ENCODE data around the gene SLC25A29.
"Not testable (repeated sequence)": the region's sequence is repeated elsewhere in the genome, so short reads cannot be mapped to it uniquely, and the experiment has no call there.

SLC25A29 gene

DNA sequence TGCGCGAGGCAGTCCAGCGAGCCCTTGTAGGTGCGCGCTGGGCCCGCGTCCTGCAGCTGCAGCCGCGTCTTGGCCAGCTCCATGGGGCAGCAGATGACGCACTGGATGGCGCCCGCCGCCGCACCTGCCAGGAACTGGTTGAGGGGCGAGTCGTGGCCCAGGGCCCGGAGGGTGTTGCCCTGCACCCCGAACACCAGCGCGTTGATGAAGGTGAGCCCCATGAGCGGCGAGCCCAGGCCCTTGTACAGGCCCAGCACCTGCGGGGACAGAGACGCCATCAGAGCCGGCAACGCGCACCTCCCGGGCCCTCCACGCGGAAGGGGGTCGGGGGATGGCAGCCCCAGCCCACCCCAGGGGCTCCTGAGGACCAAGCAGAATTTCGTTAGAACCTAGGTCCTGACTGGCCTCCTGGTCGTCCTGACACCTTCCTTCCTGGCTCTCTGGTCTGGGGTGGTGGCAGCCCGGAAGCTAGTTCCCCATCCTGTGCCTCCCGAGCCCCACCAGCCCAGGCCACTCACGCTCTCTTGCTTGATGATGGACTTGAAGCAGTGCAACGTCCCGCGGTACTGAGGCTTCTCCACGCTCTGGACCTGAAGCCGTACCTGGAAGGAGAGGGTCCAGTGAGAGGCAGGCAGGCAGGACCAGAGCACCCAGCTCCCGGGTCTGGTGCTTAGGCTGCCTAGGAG, 13.3 kb downstream of the SLC25A29 start:
- no peak for DNase-seq

DNA sequence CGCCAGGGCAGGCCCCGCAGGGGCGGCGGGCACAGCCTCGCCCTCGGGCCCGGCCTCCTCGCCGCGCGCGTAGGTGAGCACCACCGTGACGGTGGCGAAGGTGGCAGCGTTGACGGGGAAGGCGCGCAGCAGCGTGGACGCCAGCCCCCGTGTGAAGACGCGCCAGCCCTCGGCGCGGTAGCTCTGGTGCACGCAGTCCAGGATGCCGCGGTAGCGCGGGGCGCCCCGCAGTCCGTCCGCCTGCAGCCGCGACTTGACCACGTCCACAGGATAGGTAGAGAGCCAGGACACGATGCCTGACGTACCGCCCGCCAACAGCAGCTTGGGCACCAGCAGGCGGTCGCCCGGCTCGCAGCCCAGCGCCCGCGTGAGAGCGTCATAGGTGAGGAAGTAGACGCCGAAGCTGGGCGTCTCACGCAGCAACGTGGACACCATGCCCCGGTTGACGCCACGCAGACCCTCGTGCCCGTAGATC, 13.9 kb downstream of the SLC25A29 start:
- no peak for DNase-seq

DNA sequence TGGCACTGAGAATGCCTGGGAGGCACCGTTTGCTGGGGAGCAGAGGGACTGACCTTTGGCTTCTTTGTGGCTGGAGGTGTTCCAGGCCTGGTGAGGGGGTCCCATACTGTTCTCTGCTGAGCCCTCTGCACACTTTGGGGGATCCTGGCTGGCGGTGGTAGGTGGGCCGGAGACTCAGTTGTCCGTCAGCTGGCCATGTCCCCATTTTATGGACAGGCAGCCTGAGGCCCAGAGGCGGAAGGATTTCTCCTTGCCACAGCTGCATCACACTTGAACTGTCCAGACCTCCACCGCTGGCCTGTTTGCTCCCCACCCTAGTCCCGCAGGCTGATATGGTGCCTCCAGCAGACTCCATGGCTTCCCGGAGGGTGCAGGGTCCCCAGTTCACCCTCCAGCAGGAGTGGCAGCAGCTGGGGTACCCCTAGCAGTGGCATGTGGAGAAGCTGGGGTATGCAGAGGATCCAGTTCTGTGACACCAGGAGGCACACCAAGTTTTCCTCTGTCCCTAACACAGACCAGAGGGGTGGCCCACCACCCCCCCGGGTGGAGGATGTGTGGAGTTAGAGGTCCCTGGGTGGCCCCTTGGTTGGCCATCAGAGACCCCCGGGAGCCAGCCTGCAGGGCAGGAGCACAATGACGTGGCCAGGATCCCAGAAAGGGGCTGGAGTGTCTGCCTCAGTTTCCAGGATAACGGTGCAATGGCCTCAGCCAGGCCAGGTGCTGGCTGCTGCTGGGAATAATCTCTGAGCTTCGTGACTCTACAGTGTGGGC, 14.8 kb downstream of the SLC25A29 start:
- DNase-seq = no peak

DNA sequence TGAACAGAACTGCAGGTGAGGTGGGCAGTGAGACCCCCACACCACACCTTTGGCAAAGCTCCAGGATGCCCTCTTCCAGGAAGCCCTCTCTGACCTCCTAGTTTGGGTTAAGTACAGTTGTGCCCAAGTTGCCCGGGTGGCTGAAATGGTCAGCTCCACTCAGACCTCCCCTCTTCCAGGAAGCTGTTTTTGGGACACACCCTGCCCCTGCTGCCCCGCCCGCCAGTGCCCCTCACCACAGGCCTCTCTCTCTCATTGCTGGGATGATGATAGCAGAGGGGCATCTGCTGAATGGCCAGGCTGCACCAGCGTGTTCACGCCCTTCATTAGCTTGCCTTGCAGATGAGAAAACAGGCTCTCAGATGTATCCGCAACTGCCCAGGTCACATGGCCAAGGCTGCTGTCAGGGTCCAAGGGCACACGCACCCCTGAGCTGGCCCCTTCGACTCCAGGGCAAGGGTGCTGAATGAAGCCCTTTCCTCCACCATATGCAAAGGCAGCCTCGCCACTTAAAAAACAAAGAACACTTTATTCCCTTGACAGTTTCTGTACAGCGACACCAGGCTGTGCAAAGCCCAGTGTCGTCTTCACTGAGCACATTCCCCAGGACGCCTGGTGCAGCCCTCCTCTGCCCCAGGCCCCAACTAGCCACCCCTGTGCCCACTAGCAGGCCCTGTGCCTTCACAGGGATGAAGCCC, 15.5 kb downstream of the SLC25A29 start:
- DNase-seq = no peak

DNA sequence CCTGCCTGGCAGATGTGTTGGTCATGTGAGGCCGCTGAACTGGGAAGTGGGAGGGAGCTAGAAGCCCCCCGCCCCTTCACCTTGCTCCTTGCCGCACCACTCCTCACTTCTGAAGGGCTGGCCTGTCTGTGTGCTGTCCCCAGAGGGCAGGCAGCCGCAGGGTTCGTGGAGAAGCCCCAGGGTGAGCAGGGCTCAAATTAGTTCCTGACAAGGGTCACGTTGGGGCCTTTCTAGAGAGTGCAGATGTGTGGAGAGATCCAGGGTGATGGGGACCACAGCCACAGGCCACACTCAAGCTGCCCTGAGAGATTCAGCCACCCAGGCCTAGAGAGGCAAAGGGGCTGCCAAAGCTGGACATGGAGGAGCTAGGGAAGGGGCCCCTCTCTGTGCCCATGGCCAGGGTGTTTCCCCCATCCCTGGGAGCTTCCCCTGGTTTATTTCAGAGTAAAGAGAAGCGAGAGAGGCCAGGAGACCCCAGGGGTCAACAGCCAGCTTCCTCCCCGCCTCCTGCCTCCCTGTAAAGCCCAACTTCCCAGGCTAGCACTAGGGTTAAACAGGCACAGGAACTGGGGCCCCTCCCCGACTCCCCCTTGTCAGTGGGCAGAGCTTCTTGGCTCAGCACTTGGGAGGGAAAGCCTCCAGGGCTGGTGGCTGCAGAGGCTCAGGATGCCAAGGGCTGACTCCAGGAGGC, 16.2 kb downstream of the SLC25A29 start:
- DNase-seq = no peak

DNA sequence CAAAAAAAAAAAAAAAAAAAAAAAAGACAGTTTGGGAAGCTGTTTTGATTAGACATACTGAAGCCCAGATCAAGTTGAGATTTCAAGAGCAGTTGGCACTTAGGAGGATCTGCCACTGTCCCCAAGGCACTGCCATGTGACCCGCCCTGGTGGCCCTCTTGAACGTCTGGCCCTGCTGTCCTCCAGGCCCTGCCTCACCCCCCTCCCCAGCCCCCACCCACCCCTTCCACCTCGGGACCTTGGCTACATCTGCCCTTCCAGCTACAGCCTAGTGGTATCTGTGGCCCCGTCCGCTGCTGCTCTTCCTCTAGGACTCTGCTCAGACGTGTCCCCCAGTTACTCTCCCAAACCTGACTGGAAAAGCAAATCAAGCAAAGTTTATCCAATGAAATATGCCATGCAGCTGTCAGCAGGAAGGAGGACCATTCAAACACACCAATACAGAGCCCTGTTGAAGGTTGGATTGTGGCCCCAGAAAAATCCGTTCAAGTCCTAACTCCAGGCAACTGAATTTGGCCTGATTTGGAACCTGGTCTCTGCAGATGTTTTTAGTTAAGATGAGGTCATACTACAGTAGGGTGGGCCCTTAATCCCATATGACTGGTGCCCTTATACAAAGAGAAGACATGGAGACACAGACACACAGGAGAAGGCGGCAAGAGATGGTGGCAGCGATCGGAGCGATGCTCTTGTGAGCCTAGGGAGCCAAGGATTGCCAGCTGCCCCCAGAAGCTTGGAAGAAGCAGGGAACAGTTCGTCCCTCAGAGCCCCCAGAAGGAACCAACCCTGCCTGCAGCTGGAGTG, 17.7 kb downstream of the SLC25A29 start:
- DNase-seq = no peak

DNA sequence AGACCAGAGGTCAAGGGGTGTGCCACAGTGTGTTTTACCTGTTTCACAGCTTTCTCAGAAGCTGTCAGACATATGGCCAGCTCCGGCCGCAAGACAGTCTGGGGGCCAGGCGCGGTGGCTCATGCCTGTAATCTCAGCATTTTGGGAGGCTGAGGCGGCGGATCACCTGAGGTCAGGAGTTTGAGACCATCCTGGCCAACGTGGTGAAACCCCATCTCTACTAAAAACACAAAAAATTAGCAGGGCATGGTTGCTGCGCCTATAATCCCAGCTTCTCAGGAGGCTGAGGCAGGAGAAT, 18.3 kb downstream of the SLC25A29 start:
- not testable (repeated sequence) for DNase-seq

DNA sequence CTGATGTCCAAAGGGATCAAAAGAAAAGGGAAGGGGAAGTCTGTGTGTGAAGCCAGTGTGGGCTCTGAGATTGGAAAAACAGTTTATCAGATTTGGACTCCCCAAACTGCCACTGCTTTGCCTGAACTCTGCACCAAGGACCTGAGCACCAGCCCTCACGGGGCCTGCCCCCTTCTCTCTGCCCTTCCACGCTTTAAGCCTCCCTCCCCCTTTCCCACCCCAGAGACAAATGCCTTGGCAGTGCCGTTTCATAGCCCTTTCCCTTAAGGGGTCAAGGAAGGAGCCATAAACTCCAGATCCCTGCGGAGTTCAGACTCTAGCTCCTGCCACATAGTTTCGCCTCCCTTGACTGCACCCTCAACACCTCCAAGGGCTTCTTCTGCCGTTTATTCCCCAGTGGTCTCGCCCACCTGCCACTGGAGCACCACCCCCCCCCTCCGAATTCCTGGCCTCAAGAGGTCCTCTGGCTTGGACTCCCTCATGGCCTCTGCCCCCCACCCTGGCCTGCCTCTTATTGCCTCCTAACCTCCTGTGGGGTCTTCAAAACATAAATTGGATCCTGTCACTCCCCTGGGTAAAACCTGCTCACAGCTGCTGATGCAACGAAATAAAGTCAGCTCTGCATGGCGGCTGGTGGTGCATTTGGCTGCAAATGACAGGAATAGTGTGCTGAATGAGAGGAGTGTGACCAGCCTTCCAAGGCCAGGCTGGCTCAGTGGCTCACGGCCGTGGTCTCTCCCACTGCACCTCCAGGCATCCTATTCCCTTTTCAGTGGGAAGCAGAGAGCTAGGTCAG, 18.8 kb downstream of the SLC25A29 start:
- DNase-seq = no peak

DNA sequence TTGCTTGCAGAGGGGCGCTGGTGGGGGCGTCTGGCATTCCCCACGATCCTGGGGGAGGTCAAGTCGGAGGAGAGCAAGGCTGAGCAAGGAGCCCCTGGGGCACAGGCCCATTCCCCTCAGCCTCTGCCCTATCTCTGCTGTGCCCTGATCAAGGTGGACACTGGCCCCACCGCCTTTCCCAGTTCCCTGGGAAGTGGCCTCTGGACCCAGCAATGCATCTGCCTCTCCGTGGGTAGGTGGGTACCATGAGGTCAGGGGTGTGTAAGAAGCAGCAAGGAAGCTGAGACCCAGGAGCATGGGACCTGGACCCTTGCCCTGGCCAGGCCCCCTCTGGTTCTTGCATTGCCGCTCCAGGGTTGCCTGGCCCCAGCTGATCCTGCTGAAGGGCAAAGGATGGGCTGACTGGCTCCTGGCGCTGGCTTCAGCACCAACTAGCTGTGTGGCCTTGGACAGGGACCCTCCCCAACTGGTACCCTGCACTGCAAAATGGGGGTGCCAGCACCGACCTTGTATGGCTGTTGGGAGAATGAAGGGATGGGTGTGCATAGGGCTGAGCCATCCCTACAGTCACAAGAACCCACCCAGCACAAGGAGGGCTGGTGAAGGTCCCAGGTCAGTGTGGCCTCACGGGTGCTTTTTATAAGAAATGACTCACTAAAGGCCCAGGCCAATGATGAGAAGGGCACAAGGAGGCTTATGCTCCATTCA, 19.6 kb downstream of the SLC25A29 start:
- no peak for DNase-seq

DNA sequence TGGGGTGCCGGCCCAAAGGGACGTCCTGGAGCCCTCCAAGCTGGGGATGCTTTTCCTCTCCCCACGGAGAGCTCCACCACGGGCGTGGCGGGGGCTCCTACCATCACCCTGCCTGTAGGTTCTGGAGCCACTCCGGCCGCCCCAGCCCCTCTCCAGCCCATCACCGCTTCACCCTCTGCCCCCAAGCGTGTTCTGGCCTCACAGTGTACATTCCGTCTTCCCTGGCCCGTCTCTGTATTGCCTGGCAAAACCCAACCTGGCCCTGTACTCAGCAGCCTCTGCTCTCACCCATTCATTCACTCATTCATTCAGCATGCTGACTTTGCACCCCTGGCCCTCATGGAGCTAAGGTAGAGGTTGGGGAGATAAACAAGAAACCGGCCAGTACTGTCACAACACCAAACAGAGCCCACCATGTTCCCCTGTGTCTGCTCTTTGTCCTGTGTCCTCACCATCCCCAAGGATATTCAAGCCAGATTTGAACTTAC, 20.3 kb downstream of the SLC25A29 start:
- no peak for DNase-seq

DNA sequence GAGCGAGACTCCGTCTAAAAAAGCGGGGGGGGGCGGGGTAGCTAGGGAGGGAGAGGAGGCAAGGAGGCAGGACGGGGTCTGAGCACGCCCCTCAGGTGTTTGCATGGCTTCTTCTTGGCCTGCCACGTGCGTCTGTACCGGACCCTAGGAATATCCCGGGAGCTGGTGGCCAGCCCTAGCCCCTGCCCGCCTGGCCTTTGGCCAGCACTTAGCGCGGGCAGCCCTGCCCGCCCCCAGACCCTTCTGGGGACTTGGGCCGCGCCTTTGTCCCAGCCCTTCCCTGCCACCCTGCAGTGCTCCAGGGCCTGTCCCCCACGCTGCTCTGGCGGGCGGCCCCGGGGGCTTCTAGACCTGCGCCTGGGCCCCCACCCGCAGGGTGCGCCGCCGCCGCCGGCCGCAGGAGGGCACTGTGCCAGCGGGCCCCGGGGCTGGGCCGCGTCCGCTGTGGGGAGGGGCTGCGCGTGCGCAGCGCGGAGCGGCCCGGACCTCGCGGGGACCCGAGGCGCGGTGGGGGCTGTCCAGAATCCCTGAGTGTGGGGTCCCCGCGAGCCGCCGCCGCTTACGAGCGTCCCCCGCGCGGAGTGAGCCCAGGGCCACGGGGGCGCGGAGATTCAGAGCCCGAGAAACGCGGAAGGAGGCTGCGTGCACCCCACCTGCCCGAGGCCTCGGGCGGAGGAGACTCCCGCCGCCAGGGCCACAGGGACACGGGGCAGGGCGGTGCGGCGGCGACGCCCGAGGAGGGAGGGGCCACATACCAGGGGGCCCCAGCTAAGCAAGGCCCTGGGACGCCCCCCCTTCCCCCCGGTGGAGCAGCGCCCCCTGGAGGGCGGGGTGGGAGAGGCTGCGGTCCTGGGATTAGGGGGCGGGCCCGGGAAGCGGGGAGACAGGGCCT, 21.0 kb downstream of the SLC25A29 start:
- DNase-seq = peak; percentile 56 to 80 (median 64)

DNA sequence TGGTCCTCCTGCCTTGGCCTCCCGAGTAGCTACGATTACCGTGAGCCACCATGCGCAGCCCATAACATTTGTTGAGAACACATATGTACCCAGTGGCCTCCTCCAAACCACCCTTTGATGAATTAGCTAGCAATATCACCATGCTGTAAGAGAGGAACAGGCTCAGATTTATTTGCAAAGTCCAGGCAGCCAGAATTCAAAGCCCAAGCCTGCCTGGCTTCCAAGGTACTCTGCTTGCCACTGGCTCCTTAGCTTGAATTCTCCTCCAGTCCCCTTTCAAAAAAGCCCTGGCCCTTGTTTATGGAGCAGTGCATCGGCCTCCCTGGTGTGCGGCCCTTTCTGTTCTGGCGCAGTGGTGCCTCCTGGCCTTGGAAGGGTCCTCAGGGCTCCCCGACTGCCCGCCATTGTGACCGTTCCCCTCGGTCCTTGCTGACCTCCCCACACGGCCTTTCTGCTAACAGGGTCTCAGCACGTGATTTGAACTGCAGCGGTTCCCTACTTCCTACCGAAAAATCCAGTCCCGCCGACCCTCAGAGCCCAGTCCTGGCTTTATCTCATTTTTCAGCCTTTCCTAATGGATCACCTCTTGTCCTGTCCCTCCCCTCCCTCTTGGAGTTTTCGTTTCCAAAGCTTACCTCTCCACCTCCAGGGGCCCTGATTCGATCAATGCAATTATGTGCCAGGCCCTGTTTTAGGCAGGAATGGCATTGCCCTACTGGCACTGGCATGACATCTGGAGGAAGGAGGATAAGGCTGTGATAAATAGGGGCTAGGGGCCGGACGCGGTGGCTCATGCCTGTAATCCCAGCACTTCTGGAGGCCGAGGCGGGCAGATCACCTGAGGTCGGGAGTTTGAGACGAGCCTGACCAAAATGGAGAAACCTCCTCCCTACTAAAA, 22.0 kb downstream of the SLC25A29 start:
- DNase-seq = no peak

DNA sequence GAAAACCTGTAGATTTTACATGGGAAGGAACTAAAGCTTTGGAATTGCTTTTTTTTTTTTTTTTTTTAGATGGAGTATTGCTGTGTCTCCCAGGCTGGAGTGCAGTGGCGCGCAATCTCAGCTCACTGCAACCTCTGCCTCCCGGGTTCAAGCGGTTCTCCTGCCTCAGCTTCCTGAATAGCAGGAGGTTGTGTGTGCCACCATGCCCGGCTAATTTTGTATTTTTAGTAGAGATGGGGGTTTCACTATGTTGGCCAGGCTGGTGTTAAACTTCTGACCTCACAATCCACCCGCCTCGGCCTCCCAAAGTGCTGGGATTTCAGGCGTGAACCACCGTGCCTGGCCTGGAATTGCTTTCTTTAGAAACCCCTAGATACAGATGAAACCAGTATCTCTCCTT, 22.8 kb downstream of the SLC25A29 start:
- DNase-seq = not testable (repeated sequence)

DNA sequence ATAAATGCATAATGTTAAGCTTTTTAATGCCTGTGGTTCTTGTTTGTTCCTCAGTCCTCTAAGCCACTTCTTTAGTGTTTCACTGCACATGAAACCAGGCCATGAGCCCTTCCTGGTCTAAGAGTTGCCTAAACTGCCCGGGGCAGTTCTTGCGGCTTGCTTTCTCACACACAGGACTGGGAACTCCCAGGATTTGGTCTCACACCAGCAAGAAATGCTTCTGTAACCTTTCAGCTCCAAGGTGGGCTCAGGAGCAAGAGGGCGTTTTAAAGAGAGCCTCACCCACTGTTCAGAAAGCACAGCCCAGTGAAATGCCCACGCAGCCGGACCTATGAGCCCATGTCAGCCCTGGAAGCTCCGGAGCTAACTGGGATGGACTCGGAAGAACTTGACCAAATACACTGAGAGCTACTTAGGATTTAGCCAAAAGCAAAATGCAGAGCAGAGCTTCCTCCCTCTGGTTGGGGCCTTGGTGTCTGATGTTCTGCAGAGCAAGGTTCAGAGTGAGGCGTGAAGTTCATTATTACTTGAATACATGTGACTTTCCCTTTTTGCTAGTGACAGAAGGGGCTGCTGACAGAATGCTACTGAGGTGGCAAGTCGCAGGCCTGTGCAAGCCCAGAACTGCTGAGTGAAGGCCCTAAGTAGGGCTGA, 23.4 kb downstream of the SLC25A29 start:
- no peak for DNase-seq

DNA sequence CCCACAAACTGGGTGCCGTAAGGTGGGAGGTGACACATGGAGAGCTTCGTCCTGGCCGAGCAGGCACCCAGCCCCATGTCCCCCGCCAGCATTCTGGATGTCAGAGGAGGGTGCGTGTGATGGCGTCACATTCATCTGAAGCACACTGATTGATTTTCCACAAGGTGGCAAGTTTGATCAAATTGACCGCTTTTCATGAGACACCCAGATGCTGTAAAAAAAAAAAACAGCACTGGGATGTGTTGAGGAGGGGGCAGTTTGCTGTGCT, 24.2 kb downstream of the SLC25A29 start:
- DNase-seq = no peak

DNA sequence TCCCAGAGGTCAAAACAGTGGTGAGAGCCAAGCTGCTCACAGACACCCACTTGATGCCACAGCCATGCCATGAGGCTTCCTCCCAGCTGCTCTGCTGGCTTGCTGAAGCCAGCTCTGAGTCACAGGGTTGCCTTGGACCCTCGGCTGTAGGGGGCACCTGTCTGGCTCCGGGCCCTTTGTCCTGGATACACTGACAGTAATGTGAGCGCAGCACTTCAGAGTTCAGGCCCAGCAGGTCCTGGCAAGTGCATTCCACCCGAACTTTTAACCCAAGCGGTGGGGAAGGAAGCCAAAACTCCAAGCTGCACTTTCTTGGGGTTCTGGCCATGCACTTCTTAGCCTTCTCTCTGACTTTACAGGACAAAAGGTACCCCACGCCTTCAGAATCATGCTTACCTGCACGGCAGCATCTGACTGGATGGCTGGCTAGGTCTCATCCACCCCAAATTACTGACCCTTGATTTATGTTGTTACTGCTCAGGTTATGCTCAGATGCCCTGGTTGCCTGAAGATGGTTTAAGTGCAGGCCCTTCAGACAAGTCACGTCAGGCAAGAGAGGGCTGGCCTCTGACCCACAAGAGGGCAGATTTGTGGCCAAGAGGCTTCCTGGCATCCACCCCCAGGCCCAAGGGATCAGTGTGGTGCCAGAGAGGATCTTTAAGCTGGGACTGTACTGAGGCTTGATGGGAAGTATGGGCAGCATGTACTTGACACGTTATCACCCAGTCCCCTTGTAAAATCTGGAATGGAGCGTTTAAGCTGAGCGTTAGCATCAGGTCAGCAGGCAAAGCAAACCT, 24.8 kb downstream of the SLC25A29 start:
- DNase-seq = no peak

DNA sequence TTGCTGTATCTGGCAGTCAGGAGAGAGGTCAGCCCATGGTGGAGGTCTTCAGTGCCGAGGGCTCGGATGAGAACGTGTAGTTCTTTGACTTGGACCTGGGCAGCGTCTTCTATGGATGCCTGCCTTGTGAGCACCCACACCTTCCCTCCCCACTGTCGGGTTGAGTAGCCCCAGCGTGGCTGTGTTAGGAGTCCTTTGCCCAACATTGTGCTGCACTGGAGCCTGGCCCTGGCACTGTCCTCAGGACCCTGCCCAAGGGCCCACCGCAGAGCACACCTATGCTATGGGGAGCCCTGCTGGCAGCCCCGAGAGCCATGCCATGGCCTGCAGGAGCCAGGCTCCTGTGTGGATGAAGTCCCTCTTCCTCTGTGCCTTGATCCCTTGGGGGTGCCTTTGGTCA, 26.7 kb downstream of the SLC25A29 start:
- no peak for DNase-seq

DNA sequence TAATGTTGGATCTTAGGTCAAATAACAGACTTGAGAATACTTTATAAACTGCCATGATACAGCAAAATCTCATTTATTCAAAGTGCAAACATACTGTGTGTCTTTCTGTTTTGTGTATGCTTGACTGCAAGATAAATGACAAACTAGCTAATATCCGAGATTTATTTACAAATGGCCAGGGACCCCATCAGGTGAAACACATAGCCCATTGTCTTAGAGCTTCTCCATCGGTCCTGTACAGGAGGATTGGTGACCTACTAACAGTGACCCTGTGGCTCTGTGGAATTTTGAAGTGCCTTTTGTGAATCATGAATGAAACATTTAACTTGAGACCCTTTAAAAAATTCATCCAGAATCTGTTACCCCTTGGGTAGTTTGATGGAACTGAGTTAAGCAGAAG, 27.1 kb downstream of the SLC25A29 start:
- DNase-seq = no peak

Measured in activated naive CD4-positive, alpha-beta T cell (primary cell).